Measurements from ENCODE around the gene LRP1B.

LRP1B gene

GRCh38 chr2:141591787-141592186, 539.0 kb downstream of the LRP1B start:
- DNase-seq (ENCODE audit: low read depth in 2 of 2): no peak

GRCh38 chr2:141590620-141591019, 540.2 kb downstream of the LRP1B start:
- DNase-seq (ENCODE audit: low read depth in 2 of 2): no peak

- no peak for DNase-seq (ENCODE audit: low read depth in 2 of 2)
Observed at GRCh38 chr2:141589314-141589713, 541.5 kb downstream of the LRP1B start.

- no peak for DNase-seq (ENCODE audit: low read depth in 2 of 2)
Observed at GRCh38 chr2:141586985-141587384, 543.8 kb downstream of the LRP1B start.

GRCh38 chr2:141582213-141582612, 548.6 kb downstream of the LRP1B start:
- no peak for DNase-seq (ENCODE audit: low read depth in 2 of 2)

- no peak for DNase-seq (ENCODE audit: low read depth in 2 of 2)
Observed at GRCh38 chr2:141579071-141579470, 551.7 kb downstream of the LRP1B start.

- DNase-seq (ENCODE audit: low read depth in 2 of 2): no peak
Observed at GRCh38 chr2:141570474-141571131, 560.2 kb downstream of the LRP1B start.

GRCh38 chr2:141569941-141570340, 560.9 kb downstream of the LRP1B start:
- no peak for DNase-seq (ENCODE audit: low read depth in 2 of 2)

GRCh38 chr2:141565597-141565996, 565.2 kb downstream of the LRP1B start:
- DNase-seq (ENCODE audit: low read depth in 2 of 2): no peak

- no peak for DNase-seq (ENCODE audit: low read depth in 2 of 2)
Observed at GRCh38 chr2:141560723-141561122, 570.1 kb downstream of the LRP1B start.

- no peak for DNase-seq (ENCODE audit: low read depth in 2 of 2)
Observed at GRCh38 chr2:141557329-141558095, 573.3 kb downstream of the LRP1B start.

GRCh38 chr2:141555876-141556470, 574.8 kb downstream of the LRP1B start:
- DNase-seq (ENCODE audit: low read depth in 2 of 2): no peak

- no peak for DNase-seq (ENCODE audit: low read depth in 2 of 2)
Observed at GRCh38 chr2:141554810-141555209, 576.0 kb downstream of the LRP1B start.

- DNase-seq (ENCODE audit: low read depth in 2 of 2): no peak
Observed at GRCh38 chr2:141534666-141535362, 596.0 kb downstream of the LRP1B start.

GRCh38 chr2:141529659-141530058, 601.2 kb downstream of the LRP1B start:
- no peak for DNase-seq (ENCODE audit: low read depth in 2 of 2)

GRCh38 chr2:141528990-141529389, 601.8 kb downstream of the LRP1B start:
- DNase-seq (ENCODE audit: low read depth in 2 of 2): no peak

- no peak for DNase-seq (ENCODE audit: low read depth in 2 of 2)
Observed at GRCh38 chr2:141526760-141527159, 604.1 kb downstream of the LRP1B start.

GRCh38 chr2:141524777-141525176, 606.0 kb downstream of the LRP1B start:
- DNase-seq (ENCODE audit: low read depth in 2 of 2): no peak

- DNase-seq (ENCODE audit: low read depth in 2 of 2): no peak
Observed at GRCh38 chr2:141523199-141523598, 607.6 kb downstream of the LRP1B start.

- DNase-seq (ENCODE audit: low read depth in 2 of 2): no peak
Observed at GRCh38 chr2:141522702-141523101, 608.1 kb downstream of the LRP1B start.

- DNase-seq (ENCODE audit: low read depth in 2 of 2): no peak
Observed at GRCh38 chr2:141522048-141522447, 608.8 kb downstream of the LRP1B start.

GRCh38 chr2:141519906-141520305, 610.9 kb downstream of the LRP1B start:
- DNase-seq (ENCODE audit: low read depth in 2 of 2): no peak

Measured in activated CD8-positive, alpha-beta memory T cell treated with anti-CD3 and anti-CD28 coated beads for 4 hours (primary cell).